ENCODE results near the gene STKLD1. TPM values are rescaled to one million over a fixed set of nuclear protein-coding genes. Genes with fewer than 3 reads are reported as not detected.

The STKLD1 gene
- total RNA-seq, 1 experiment from 2014 or later: 3.4 TPM

GRCh38 chr9:133443982-133444381 is 67.8 kb downstream of the STKLD1 start:
- no peaks in the 10 kb centered on the region for H3K9me3 Mint-ChIP-seq (ENCODE audit: unreplicated experiment)
- CTCF ChIA-PET: interaction anchor here (2.7 kb wide), 1 partner anchor 15 kb away, joined by 22 read pairs; the partner anchor contains the start of gene CACFD1

GRCh38 chr9:133445293-133445969 is 69.3 kb downstream of the STKLD1 start:
- DNase-seq: no peak
- ChIA-PET POLR2A (interaction anchor here (0.5 kb wide), 1 partner anchor 14 kb away, joined by 8 read pairs; the partner anchor contains the start of gene CACFD1), CTCF (interaction anchor here (2.7 kb wide), 1 partner anchor 14 kb away, joined by 22 read pairs; the partner anchor contains the start of gene CACFD1)
- Mint-ChIP-seq H3K27me3 (ENCODE audit: insufficient read depth, unreplicated experiment) (peaks cover 4% of the 10 kb centered on the region), H3K9me3 (ENCODE audit: unreplicated experiment) (no peaks in the 10 kb centered on the region), H3K4me3 (ENCODE audit: unreplicated experiment) (no peak overlapping the region), H3K27ac (ENCODE audit: unreplicated experiment) (no peak overlapping the region), H3K36me3 (ENCODE audit: insufficient read depth, unreplicated experiment) (no peaks in the 10 kb centered on the region), H3K4me1 (ENCODE audit: low read depth, unreplicated experiment) (no peaks in the 10 kb centered on the region)
- Histone ChIP-seq H3K9me3 (no peaks in the 10 kb centered on the region), H3K4me1 (no peaks in the 10 kb centered on the region), H3K27me3 (replicated peaks; ENCODE audit: control insufficient read depth, insufficient read depth, low read length) (no peaks in the 10 kb centered on the region), H3K4me3 (ENCODE audit: low read depth, low read length) (no peak overlapping the region), H3K36me3 (ENCODE audit: control insufficient read depth, insufficient read depth, low read length) (no peaks in the 10 kb centered on the region)
- no TSS peak for BruUV-seq (replicated peaks)
- TF ChIP-seq CTCF (IDR thresholded peaks at IDR 0.05; ENCODE audit: insufficient read depth in 1 of 2, low read depth in 1 of 2, low read length in 1 of 2, severe bottlenecking in 1 of 2, unreplicated experiment in 1 of 2): no peak
- intact Hi-C loops (cut with micrococcal nuclease; ENCODE audit: unreplicated experiment): no loop called here

More at GRCh38 chr9:133443982-133444381, 67.8 kb downstream of the STKLD1 start:
- TF ChIP-seq CTCF (IDR thresholded peaks at IDR 0.05; ENCODE audit: insufficient read depth in 1 of 2, low read depth in 1 of 2, low read length in 1 of 2, severe bottlenecking in 1 of 2, unreplicated experiment in 1 of 2): no peak
- BruUV-seq (replicated peaks): no TSS peak
- Mint-ChIP-seq H3K27me3 (ENCODE audit: insufficient read depth, unreplicated experiment) (peaks cover 4% of the 10 kb centered on the region), H3K27ac (ENCODE audit: unreplicated experiment) (no peak overlapping the region), H3K4me1 (ENCODE audit: low read depth, unreplicated experiment) (no peaks in the 10 kb centered on the region), H3K4me3 (ENCODE audit: unreplicated experiment) (no peak overlapping the region), H3K36me3 (ENCODE audit: insufficient read depth, unreplicated experiment) (no peaks in the 10 kb centered on the region)
- Histone ChIP-seq H3K4me1 (no peaks in the 10 kb centered on the region), H3K36me3 (ENCODE audit: control insufficient read depth, insufficient read depth, low read length) (no peaks in the 10 kb centered on the region), H3K4me3 (ENCODE audit: low read depth, low read length) (no peak overlapping the region), H3K9me3 (no peaks in the 10 kb centered on the region), H3K27me3 (replicated peaks; ENCODE audit: control insufficient read depth, insufficient read depth, low read length) (no peaks in the 10 kb centered on the region)
- intact Hi-C loops (cut with micrococcal nuclease; ENCODE audit: unreplicated experiment): no loop called here
- no peak for DNase-seq
- POLR2A ChIA-PET: no interaction called here

GRCh38 chr9:133448487-133448972 is 72.4 kb downstream of the STKLD1 start:
- no peaks in the 10 kb centered on the region for H3K9me3 Mint-ChIP-seq (ENCODE audit: unreplicated experiment)
- BruUV-seq (replicated peaks): no TSS peak

More at GRCh38 chr9:133448487-133448972, 72.4 kb downstream of the STKLD1 start:
- Histone ChIP-seq H3K36me3 (ENCODE audit: control insufficient read depth, insufficient read depth, low read length) (no peaks in the 10 kb centered on the region), H3K4me1 (no peaks in the 10 kb centered on the region), H3K27me3 (replicated peaks; ENCODE audit: control insufficient read depth, insufficient read depth, low read length) (no peaks in the 10 kb centered on the region), H3K9me3 (no peaks in the 10 kb centered on the region), H3K4me3 (ENCODE audit: low read depth, low read length) (no peak overlapping the region)
- Mint-ChIP-seq H3K36me3 (ENCODE audit: insufficient read depth, unreplicated experiment) (no peaks in the 10 kb centered on the region), H3K27me3 (ENCODE audit: insufficient read depth, unreplicated experiment) (peaks cover 4% of the 10 kb centered on the region), H3K27ac (ENCODE audit: unreplicated experiment) (no peak overlapping the region), H3K4me1 (ENCODE audit: low read depth, unreplicated experiment) (no peaks in the 10 kb centered on the region), H3K4me3 (ENCODE audit: unreplicated experiment) (no peak overlapping the region)
- POLR2A ChIA-PET: no interaction called here
- intact Hi-C loops (cut with micrococcal nuclease; ENCODE audit: unreplicated experiment): no loop called here
- CTCF ChIA-PET: no interaction called here
- TF ChIP-seq CTCF (IDR thresholded peaks at IDR 0.05; ENCODE audit: insufficient read depth in 1 of 2, low read depth in 1 of 2, low read length in 1 of 2, severe bottlenecking in 1 of 2, unreplicated experiment in 1 of 2): no peak
- no peak for DNase-seq
